Peyer's patch (tissue), 4 donors: ENCODE data around the gene ADAMTSL4.

Experiments used
- POLR2A ChIP-seq, 2 donors: fragments of 450-650 bp; IDR thresholded peaks; one replicate each; pipeline ENCODE4 v1.5.1; 2017; ENCODE audit warnings: antibody characterized with exemption in 2 of 2, mild to moderate bottlenecking in 2 of 2, moderate library complexity in 2 of 2
- TF ChIP-seq, protein P1 (sequence below), 6 experiments: fragments of 450-650 bp in 4 of 6; fragments of 200-600 bp in 2 of 6; sonication (generic) in 1 of 6; IDR thresholded peaks; one replicate each; pipeline ENCODE4 v1.5.1; 2017 to 2019; ENCODE audit warnings: antibody characterized with exemption in 6 of 6, mild to moderate bottlenecking in 3 of 6, moderate library complexity in 1 of 6

DNA sequence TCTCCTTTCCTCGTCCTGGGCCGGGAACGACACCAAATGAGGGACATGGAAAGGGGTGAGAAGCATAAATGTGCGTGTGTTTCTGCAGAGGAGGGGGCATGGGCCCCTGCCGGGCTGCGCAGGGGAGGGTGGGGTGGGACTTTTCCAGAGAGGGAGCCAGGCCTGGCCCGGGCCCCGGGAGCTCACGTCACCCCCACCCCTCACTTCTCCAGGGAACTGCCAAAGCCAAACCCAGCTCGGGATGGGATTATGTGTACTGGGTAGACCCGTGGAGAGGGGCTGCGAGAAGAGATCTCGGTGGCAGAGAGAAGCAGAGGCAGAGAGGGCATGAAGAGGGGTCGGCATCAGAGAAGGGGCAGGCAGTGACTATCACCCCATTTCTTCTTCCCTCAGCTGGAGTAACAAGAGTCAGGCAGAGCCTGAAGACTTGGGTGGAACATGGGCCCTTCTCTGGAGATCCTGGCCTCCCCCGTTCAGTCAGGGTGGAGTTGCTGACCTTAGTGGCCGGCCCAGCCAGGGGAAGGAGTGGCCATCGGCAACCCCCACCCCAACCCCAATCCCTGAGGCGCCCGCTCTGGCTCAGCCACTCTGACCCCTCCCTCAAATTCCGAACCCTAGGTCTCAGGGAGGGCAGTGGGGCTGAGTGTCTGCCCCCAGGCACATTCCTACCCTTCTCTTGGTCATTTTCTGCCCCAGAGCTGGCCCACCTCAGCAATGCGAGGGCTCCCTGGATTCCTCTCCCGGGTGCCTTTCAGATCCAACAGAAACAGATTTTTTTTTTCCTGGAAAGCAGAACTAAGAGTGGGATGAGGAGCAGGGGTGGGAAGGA is 1.2 kb downstream of the ADAMTSL4 start:
- TF ChIP-seq, protein P1, sequence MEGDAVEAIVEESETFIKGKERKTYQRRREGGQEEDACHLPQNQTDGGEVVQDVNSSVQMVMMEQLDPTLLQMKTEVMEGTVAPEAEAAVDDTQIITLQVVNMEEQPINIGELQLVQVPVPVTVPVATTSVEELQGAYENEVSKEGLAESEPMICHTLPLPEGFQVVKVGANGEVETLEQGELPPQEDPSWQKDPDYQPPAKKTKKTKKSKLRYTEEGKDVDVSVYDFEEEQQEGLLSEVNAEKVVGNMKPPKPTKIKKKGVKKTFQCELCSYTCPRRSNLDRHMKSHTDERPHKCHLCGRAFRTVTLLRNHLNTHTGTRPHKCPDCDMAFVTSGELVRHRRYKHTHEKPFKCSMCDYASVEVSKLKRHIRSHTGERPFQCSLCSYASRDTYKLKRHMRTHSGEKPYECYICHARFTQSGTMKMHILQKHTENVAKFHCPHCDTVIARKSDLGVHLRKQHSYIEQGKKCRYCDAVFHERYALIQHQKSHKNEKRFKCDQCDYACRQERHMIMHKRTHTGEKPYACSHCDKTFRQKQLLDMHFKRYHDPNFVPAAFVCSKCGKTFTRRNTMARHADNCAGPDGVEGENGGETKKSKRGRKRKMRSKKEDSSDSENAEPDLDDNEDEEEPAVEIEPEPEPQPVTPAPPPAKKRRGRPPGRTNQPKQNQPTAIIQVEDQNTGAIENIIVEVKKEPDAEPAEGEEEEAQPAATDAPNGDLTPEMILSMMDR (IDR thresholded peaks at IDR 0.05): no peak
- no peak for TF ChIP-seq POLR2A (IDR thresholded peaks at IDR 0.05)
